Measurements from ENCODE around the gene ACBD5. TPM values are rescaled to one million over a fixed set of nuclear protein-coding genes. Genes with fewer than 3 reads are reported as not detected.

The ACBD5 gene
- total RNA-seq, 3 donors from 2014 or later, result 18.7 to 27.4 (median 25.0) TPM

- no peaks in the 10 kb centered on the region for H3K9me3 ChIP-seq
- TF ChIP-seq POLR2AphosphoS5 (IDR thresholded peaks at IDR 0.05) (no peak), POLR2A (IDR thresholded peaks at IDR 0.05) (no peak), CTCF (IDR thresholded peaks at IDR 0.05) (no peak)
- no peaks in the 10 kb centered on the region for H3K36me3 ChIP-seq
- DNase-seq (ENCODE audit: low spot score in 2 of 2), result no peak
- intact Hi-C loops (cut with DNase I; ENCODE audit: low total_unique reads), result no loop called here
- no peak overlapping the region for H3K4me3 ChIP-seq
- no peak overlapping the region for H3K27ac ChIP-seq
- H3K27me3 ChIP-seq, result no peaks in the 10 kb centered on the region
- no peaks in the 10 kb centered on the region for H3K4me1 ChIP-seq
Measured at GRCh38 chr10:27192284-27192683, 48.3 kb downstream of the ACBD5 start.

GRCh38 chr10:27190508-27190907 is 50.1 kb downstream of the ACBD5 start:
- no peaks in the 10 kb centered on the region for H3K27me3 ChIP-seq
- TF ChIP-seq POLR2A (IDR thresholded peaks at IDR 0.05) (no peak), POLR2AphosphoS5 (IDR thresholded peaks at IDR 0.05) (no peak)
- intact Hi-C loops (cut with DNase I; ENCODE audit: low total_unique reads), result no loop called here
- no peaks in the 10 kb centered on the region for H3K36me3 ChIP-seq
- H3K9me3 ChIP-seq, result no peaks in the 10 kb centered on the region
- H3K4me3 ChIP-seq, result no peak overlapping the region
- no peaks in the 10 kb centered on the region for H3K4me1 ChIP-seq
- no peak for DNase-seq (ENCODE audit: low spot score in 2 of 2)
- no peak overlapping the region for H3K27ac ChIP-seq

GRCh38 chr10:27188897-27189296 is 51.7 kb downstream of the ACBD5 start:
- Histone ChIP-seq H3K4me3 (no peak overlapping the region), H3K9me3 (no peaks in the 10 kb centered on the region), H3K27me3 (no peaks in the 10 kb centered on the region), H3K27ac (no peak overlapping the region), H3K36me3 (no peaks in the 10 kb centered on the region), H3K4me1 (no peaks in the 10 kb centered on the region)
- DNase-seq (ENCODE audit: low spot score in 2 of 2), result no peak
- intact Hi-C loops (cut with DNase I; ENCODE audit: low total_unique reads), result no loop called here
- TF ChIP-seq CTCF (IDR thresholded peaks at IDR 0.05), result no peak

- no peaks in the 10 kb centered on the region for H3K36me3 ChIP-seq
- intact Hi-C loops (cut with DNase I; ENCODE audit: low total_unique reads), result no loop called here
Measured at GRCh38 chr10:27188259-27188658, 52.3 kb downstream of the ACBD5 start.

GRCh38 chr10:27169849-27170248 is 70.7 kb downstream of the ACBD5 start:
- peaks cover 4% of the 10 kb centered on the region for H3K36me3 ChIP-seq
- intact Hi-C loops (cut with DNase I; ENCODE audit: low total_unique reads), result no loop called here

More at GRCh38 chr10:27188259-27188658, 52.3 kb downstream of the ACBD5 start:
- H3K4me3 ChIP-seq, result no peak overlapping the region
- TF ChIP-seq POLR2AphosphoS5 (IDR thresholded peaks at IDR 0.05) (no peak), CTCF (IDR thresholded peaks at IDR 0.05) (no peak), POLR2A (IDR thresholded peaks at IDR 0.05) (no peak)
- H3K27me3 ChIP-seq, result no peaks in the 10 kb centered on the region
- DNase-seq (ENCODE audit: low spot score in 2 of 2), result no peak
- H3K27ac ChIP-seq, result no peak overlapping the region
- H3K4me1 ChIP-seq, result no peaks in the 10 kb centered on the region
- no peaks in the 10 kb centered on the region for H3K9me3 ChIP-seq

More at GRCh38 chr10:27169849-27170248, 70.7 kb downstream of the ACBD5 start:
- no peaks in the 10 kb centered on the region for H3K9me3 ChIP-seq
- H3K27me3 ChIP-seq, result no peaks in the 10 kb centered on the region
- no peak for DNase-seq (ENCODE audit: low spot score in 2 of 2)
- H3K4me1 ChIP-seq, result no peaks in the 10 kb centered on the region
- no peak overlapping the region for H3K27ac ChIP-seq
- no peak overlapping the region for H3K4me3 ChIP-seq
- TF ChIP-seq POLR2AphosphoS5 (IDR thresholded peaks at IDR 0.05) (no peak), CTCF (IDR thresholded peaks at IDR 0.05) (no peak), POLR2A (IDR thresholded peaks at IDR 0.05) (no peak)

Measured in breast epithelium (tissue), 4 donors.